Renal cortex interstitium (tissue), 11 donors: Measurements from ENCODE around the gene HABP2. TPM values are rescaled to one million over a fixed set of nuclear protein-coding genes. Genes with fewer than 3 reads are reported as not detected.

Experiments
- DNase-seq, 11 donors: peaks; one replicate each; pipeline ENCODE4 v3.0.0-alpha.2; 2013; ENCODE audit warnings: low read depth in 9 of 11, low spot score in 4 of 11; ENCODE audit errors: extremely low read depth in 1 of 11
- polyA plus RNA-seq, 3 donors: library from polyadenylated mRNA; unstranded; fragments of 120-200 nt; gene quantifications; one replicate each; pipeline ENCODE4 v1.2.1, GENCODE V29; 2013; ENCODE audit not compliant: insufficient read length in 3 of 3

The HABP2 gene
- polyA plus RNA-seq, 3 donors = 0.42 to 0.73 (median 0.58) TPM

GRCh38 chr10:113550365-113550764 is 2.5 kb upstream of the HABP2 start:
- peak in 3 of 11 donors; percentile 35 to 56 (median 45) for DNase-seq

- no peak for DNase-seq
These were observed 839 bp upstream of the HABP2 start for GRCh38 chr10:113552014-113552413.

- DNase-seq = no peak
These were observed 296 bp downstream of the HABP2 start for GRCh38 chr10:113553149-113553548.

- no peak for DNase-seq
These were observed 1.4 kb downstream of the HABP2 start for GRCh38 chr10:113554214-113554613.

- no peak for DNase-seq
These were observed 2.4 kb downstream of the HABP2 start for GRCh38 chr10:113555245-113555644.

GRCh38 chr10:113555751-113556150 is 2.9 kb downstream of the HABP2 start:
- no peak for DNase-seq

GRCh38 chr10:113557424-113557862 is 4.6 kb downstream of the HABP2 start:
- peak in 6 of 11 donors; percentile 29 to 51 (median 38) for DNase-seq

GRCh38 chr10:113557903-113558321 is 5.1 kb downstream of the HABP2 start:
- DNase-seq = no peak

GRCh38 chr10:113560071-113560470 is 7.2 kb downstream of the HABP2 start:
- DNase-seq = no peak

GRCh38 chr10:113561214-113561613 is 8.4 kb downstream of the HABP2 start:
- DNase-seq = no peak

GRCh38 chr10:113562069-113562468 is 9.2 kb downstream of the HABP2 start:
- no peak for DNase-seq

- DNase-seq = no peak
These were observed 9.9 kb downstream of the HABP2 start for GRCh38 chr10:113562704-113563103.

GRCh38 chr10:113563306-113564088 is 10.6 kb downstream of the HABP2 start:
- DNase-seq = peak in 8 of 11 donors; percentile 51 to 72 (median 66)

GRCh38 chr10:113565364-113565763 is 12.5 kb downstream of the HABP2 start:
- DNase-seq = no peak

GRCh38 chr10:113566888-113567287 is 14.0 kb downstream of the HABP2 start:
- DNase-seq = no peak

GRCh38 chr10:113569576-113569975 is 16.7 kb downstream of the HABP2 start:
- DNase-seq = no peak

GRCh38 chr10:113572520-113573290 is 19.9 kb downstream of the HABP2 start:
- no peak for DNase-seq

- no peak for DNase-seq
These were observed 20.5 kb downstream of the HABP2 start for GRCh38 chr10:113573368-113573767.

GRCh38 chr10:113576852-113577251 is 24.0 kb downstream of the HABP2 start:
- peak in 3 of 11 donors; percentile 32 to 51 (median 34) for DNase-seq

- no peak for DNase-seq
These were observed 25.9 kb downstream of the HABP2 start for GRCh38 chr10:113578773-113579172.
